Gastroesophageal sphincter (tissue), 4 donors: ENCODE results near the gene CFAP74. TPM values are rescaled to one million over a fixed set of nuclear protein-coding genes. Genes with fewer than 3 reads are reported as not detected.

Experiments used
- ATAC-seq: fragments of 150-250 bp; one replicate; pipeline ENCODE4 v1.9.1; 2016; ENCODE audit warnings: mild to moderate bottlenecking, moderate library complexity
- H3K27ac ChIP-seq, 4 donors: fragments of 200-600 bp; sonication (generic) in 3 of 4; 1 replicate in 3 of 4; 2 replicates in 1 of 4; pipeline ENCODE4 v1.5.1; 2016 to 2019
- H3K27me3 ChIP-seq: fragments of 200-600 bp; sonication (generic); one replicate; pipeline ENCODE4 v1.5.1; 2019
- H3K36me3 ChIP-seq, 2 donors: fragments of 200-600 bp; sonication (generic); one replicate each; pipeline ENCODE4 v1.5.1; 2019; ENCODE audit warnings: control low read depth in 1 of 2
- H3K4me1 ChIP-seq, 3 donors: fragments of 200-600 bp; sonication (generic); 1 replicate in 2 of 3; 2 replicates in 1 of 3; pipeline ENCODE4 v1.5.1; 2016 to 2019; ENCODE audit warnings: control low read depth in 2 of 3
- H3K4me3 ChIP-seq, 2 donors: fragments of 200-600 bp; sonication (generic); one replicate each; pipeline ENCODE4 v1.5.1; 2019; ENCODE audit warnings: mild to moderate bottlenecking in 1 of 2, moderate library complexity in 1 of 2
- H3K9me3 ChIP-seq, 3 donors: fragments of 200-600 bp; sonication (generic); one replicate each; pipeline ENCODE4 v1.5.1; 2017 to 2019; ENCODE audit warnings: control low read depth in 2 of 3
- EP300 ChIP-seq: sonication (generic); formaldehyde crosslinking; IDR thresholded peaks from one replicate; pipeline ENCODE4 v1.6.1; 2017; ENCODE audit warnings: antibody characterized with exemption, mild to moderate bottlenecking
- POLR2A ChIP-seq, 2 donors: fragments of 450-650 bp; IDR thresholded peaks; one replicate each; pipeline ENCODE4 v1.6.1; 2017; ENCODE audit warnings: antibody characterized with exemption in 2 of 2, mild to moderate bottlenecking in 2 of 2, moderate library complexity in 1 of 2
- POLR2AphosphoS5 ChIP-seq: sonication (generic); formaldehyde crosslinking; IDR thresholded peaks from one replicate; pipeline ENCODE4 v1.6.1; 2017; ENCODE audit warnings: antibody characterized with exemption
- WGBS, 2 donors: methylation state at CpG; one replicate each; pipeline ENCODE4 v1.1.5; 2018; ENCODE audit warnings: low coverage in 1 of 2; 5-methylcytosine and 5-hydroxymethylcytosine counted together
- total RNA-seq, 4 donors: library from RNA; depleted of rRNA; stranded (reverse); fragments of >200 nt; gene quantifications; one replicate each; pipeline ENCODE4 v1.1.0, GENCODE V29; 2016
- TF ChIP-seq, protein P1 (sequence below), 4 experiments: fragments of 200-600 bp in 2 of 4; fragments of 450-650 bp in 2 of 4; sonication (generic) in 1 of 4; IDR thresholded peaks; one replicate each; pipeline ENCODE4 v1.5.1; 2017 to 2019; ENCODE audit warnings: antibody characterized with exemption in 4 of 4, mild to moderate bottlenecking in 2 of 4, moderate library complexity in 2 of 4

CFAP74 gene
- total RNA-seq, 4 donors from 2014 or later = 0.12 TPM; not detected in 3

- H3K27ac ChIP-seq = no peak overlapping the region
- ATAC-seq = no peak
- H3K27me3 ChIP-seq = peaks cover 16% of the 10 kb centered on the region
- TF ChIP-seq EP300 (no peak), POLR2A (IDR thresholded peaks at IDR 0.05) (no peak), POLR2AphosphoS5 (no peak)
- TF ChIP-seq, protein P1, sequence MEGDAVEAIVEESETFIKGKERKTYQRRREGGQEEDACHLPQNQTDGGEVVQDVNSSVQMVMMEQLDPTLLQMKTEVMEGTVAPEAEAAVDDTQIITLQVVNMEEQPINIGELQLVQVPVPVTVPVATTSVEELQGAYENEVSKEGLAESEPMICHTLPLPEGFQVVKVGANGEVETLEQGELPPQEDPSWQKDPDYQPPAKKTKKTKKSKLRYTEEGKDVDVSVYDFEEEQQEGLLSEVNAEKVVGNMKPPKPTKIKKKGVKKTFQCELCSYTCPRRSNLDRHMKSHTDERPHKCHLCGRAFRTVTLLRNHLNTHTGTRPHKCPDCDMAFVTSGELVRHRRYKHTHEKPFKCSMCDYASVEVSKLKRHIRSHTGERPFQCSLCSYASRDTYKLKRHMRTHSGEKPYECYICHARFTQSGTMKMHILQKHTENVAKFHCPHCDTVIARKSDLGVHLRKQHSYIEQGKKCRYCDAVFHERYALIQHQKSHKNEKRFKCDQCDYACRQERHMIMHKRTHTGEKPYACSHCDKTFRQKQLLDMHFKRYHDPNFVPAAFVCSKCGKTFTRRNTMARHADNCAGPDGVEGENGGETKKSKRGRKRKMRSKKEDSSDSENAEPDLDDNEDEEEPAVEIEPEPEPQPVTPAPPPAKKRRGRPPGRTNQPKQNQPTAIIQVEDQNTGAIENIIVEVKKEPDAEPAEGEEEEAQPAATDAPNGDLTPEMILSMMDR (IDR thresholded peaks at IDR 0.05) = no peak
- H3K36me3 ChIP-seq = no peaks in the 10 kb centered on the region
- H3K4me1 ChIP-seq = peaks cover 0 to 11% (median 0%) of the 10 kb centered on the region in 3 donors
- no peak overlapping the region for H3K4me3 ChIP-seq
- no peaks in the 10 kb centered on the region for H3K9me3 ChIP-seq
- 62% methylated on average over 6 of the region's 13 CpGs; no CpG with 5 or more reads in 1 of the 2 donors for WGBS, 2 donors
Observed at GRCh38 chr1:1901641-1902294, 101.8 kb downstream of the CFAP74 start.

GRCh38 chr1:1900883-1901640 is 102.5 kb downstream of the CFAP74 start:
- Histone ChIP-seq H3K36me3 (no peaks in the 10 kb centered on the region), H3K27me3 (peaks cover 23% of the 10 kb centered on the region), H3K4me1 (peaks cover 0 to 4% (median 0%) of the 10 kb centered on the region in 3 donors), H3K9me3 (no peaks in the 10 kb centered on the region), H3K27ac (no peak overlapping the region), H3K4me3 (no peak overlapping the region)
- WGBS, 2 donors = 88 to 90% methylated on average over 3 of the region's 14 CpGs
- TF ChIP-seq POLR2AphosphoS5 (no peak), POLR2A (IDR thresholded peaks at IDR 0.05) (no peak), EP300 (no peak)
- TF ChIP-seq, protein P1 (IDR thresholded peaks at IDR 0.05) = no peak
- no peak for ATAC-seq

GRCh38 chr1:1899967-1900327 is 103.6 kb downstream of the CFAP74 start:
- H3K4me3 ChIP-seq = no peak overlapping the region
- H3K27me3 ChIP-seq = peaks cover 34% of the 10 kb centered on the region
- TF ChIP-seq POLR2A (IDR thresholded peaks at IDR 0.05) (no peak), EP300 (no peak), POLR2AphosphoS5 (no peak)
- TF ChIP-seq, protein P1 (IDR thresholded peaks at IDR 0.05) = no peak
- WGBS, 2 donors = no CpG with 5 or more reads among the region's 9 CpGs
- no peak overlapping the region for H3K27ac ChIP-seq
- peaks cover 0 to 7% (median 2%) of the 10 kb centered on the region in 3 donors for H3K4me1 ChIP-seq
- no peaks in the 10 kb centered on the region for H3K36me3 ChIP-seq
- no peaks in the 10 kb centered on the region for H3K9me3 ChIP-seq
- no peak for ATAC-seq

- Histone ChIP-seq H3K4me3 (no peak overlapping the region), H3K27me3 (peaks cover 38% of the 10 kb centered on the region), H3K4me1 (peaks cover 0 to 12% (median 8%) of the 10 kb centered on the region in 3 donors), H3K36me3 (no peaks in the 10 kb centered on the region), H3K9me3 (no peaks in the 10 kb centered on the region), H3K27ac (no peak overlapping the region)
- WGBS, 2 donors = no CpG with 5 or more reads among the region's 16 CpGs
- TF ChIP-seq, protein P1 (IDR thresholded peaks at IDR 0.05) = no peak
- TF ChIP-seq POLR2A (IDR thresholded peaks at IDR 0.05) (no peak), POLR2AphosphoS5 (no peak), EP300 (no peak)
- no peak for ATAC-seq
Observed at GRCh38 chr1:1899266-1899966, 104.2 kb downstream of the CFAP74 start.
